ENCODE data around the gene SUSD2.

DNA sequence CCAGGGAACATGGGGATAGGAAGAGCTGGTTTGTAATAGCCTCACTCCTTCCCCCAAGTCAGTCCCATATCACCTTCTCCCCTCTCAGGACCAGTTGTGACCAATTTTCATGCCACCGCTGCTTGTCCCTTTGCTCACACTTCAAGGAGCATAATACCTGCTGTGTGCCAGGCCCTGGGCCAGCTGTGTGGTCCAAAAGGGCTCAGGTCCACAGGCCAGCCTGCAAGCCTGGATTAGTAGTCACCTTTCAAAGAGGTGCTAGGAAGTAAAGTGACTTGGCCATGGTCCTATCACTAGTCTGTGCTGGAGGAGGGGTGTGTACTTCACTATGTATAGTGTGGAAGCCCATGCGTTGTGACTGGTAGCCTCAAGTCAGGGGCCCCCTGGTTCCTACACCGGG lies 38.5 kb upstream of the SUSD2 start:
- TF ChIP-seq CTCF (conservative IDR thresholded peaks at IDR 0.05), result no peak
- TF ChIP-seq ZFX (IDR thresholded peaks at IDR 0.05), result no peak
